Measurements from ENCODE around the gene OXCT2.

OXCT2 gene

GRCh38 chr1:39755965-39756659 lies 15.0 kb downstream of the OXCT2 start:
- DNase-seq (ENCODE audit: low read depth), result no peak
- H3K4me3 ChIP-seq (replicated peaks; ENCODE audit: low read depth, low read length), result no peak overlapping the region
- TF ChIP-seq CTCF (IDR thresholded peaks at IDR 0.05; ENCODE audit: low read length, missing control alignments), result no peak

GRCh38 chr1:39754906-39755504 lies 16.1 kb downstream of the OXCT2 start:
- H3K4me3 ChIP-seq (replicated peaks; ENCODE audit: low read depth, low read length), result no peak overlapping the region
- no peak for TF ChIP-seq CTCF (IDR thresholded peaks at IDR 0.05; ENCODE audit: low read length, missing control alignments)
- no peak for DNase-seq (ENCODE audit: low read depth)

- H3K4me3 ChIP-seq (replicated peaks; ENCODE audit: low read depth, low read length), result no peak overlapping the region
- no peak for TF ChIP-seq CTCF (IDR thresholded peaks at IDR 0.05; ENCODE audit: low read length, missing control alignments)
- DNase-seq (ENCODE audit: low read depth), result no peak
Measured at GRCh38 chr1:39754026-39754570, 17.1 kb downstream of the OXCT2 start.

GRCh38 chr1:39753132-39754025 lies 17.8 kb downstream of the OXCT2 start:
- no peak for DNase-seq (ENCODE audit: low read depth)
- no peak overlapping the region for H3K4me3 ChIP-seq (replicated peaks; ENCODE audit: low read depth, low read length)
- TF ChIP-seq CTCF (IDR thresholded peaks at IDR 0.05; ENCODE audit: low read length, missing control alignments), result no peak

- no peak for TF ChIP-seq CTCF (IDR thresholded peaks at IDR 0.05; ENCODE audit: low read length, missing control alignments)
- no peak for DNase-seq (ENCODE audit: low read depth)
- H3K4me3 ChIP-seq (replicated peaks; ENCODE audit: low read depth, low read length), result no peak overlapping the region
Measured at GRCh38 chr1:39752703-39753102, 18.4 kb downstream of the OXCT2 start.

GRCh38 chr1:39751595-39751994 lies 19.6 kb downstream of the OXCT2 start:
- H3K4me3 ChIP-seq (replicated peaks; ENCODE audit: low read depth, low read length), result no peak overlapping the region
- no peak for DNase-seq (ENCODE audit: low read depth)
- TF ChIP-seq CTCF (IDR thresholded peaks at IDR 0.05; ENCODE audit: low read length, missing control alignments), result no peak
